Stomach (tissue), 4 donors: ENCODE measurements around the gene MIER1.

Experiments used
- CTCF ChIP-seq, 7 experiments: fragments of 450-650 bp in 4 of 7; fragments of 200-600 bp in 3 of 7; sonication (generic) in 3 of 7; IDR thresholded peaks; one replicate each; pipeline ENCODE4 v1.5.1; 2016 to 2019; ENCODE audit warnings: antibody characterized with exemption in 7 of 7, control low read depth in 2 of 7, mild to moderate bottlenecking in 1 of 7
- EP300 ChIP-seq: sonication (generic); formaldehyde crosslinking; IDR thresholded peaks from one replicate; pipeline ENCODE4 v1.6.1; 2017; ENCODE audit warnings: antibody characterized with exemption
- POLR2A ChIP-seq, 4 donors: fragments of 450-650 bp; IDR thresholded peaks; one replicate each; pipeline ENCODE4 v1.6.1; 2016; ENCODE audit warnings: antibody characterized with exemption in 4 of 4, control low read depth in 2 of 4, mild to moderate bottlenecking in 1 of 4, moderate library complexity in 1 of 4

GRCh38 chr1:67019600-67020136 lies 94.9 kb downstream of the MIER1 start:
- TF ChIP-seq CTCF (IDR thresholded peaks at IDR 0.05) (no peak), EP300 (no peak), POLR2A (IDR thresholded peaks at IDR 0.05) (no peak)
